Gastroesophageal sphincter (tissue), 4 donors: ENCODE data around the gene SRP9. TPM values are rescaled to one million over a fixed set of nuclear protein-coding genes. Genes with fewer than 3 reads are reported as not detected.

Experiments
- ATAC-seq: fragments of 150-250 bp; one replicate; pipeline ENCODE4 v1.9.1; 2016; ENCODE audit warnings: mild to moderate bottlenecking, moderate library complexity
- H3K27ac ChIP-seq, 4 donors: fragments of 200-600 bp; sonication (generic) in 3 of 4; 1 replicate in 3 of 4; 2 replicates in 1 of 4; pipeline ENCODE4 v1.5.1; 2016 to 2019
- H3K27me3 ChIP-seq: fragments of 200-600 bp; sonication (generic); one replicate; pipeline ENCODE4 v1.5.1; 2019
- H3K36me3 ChIP-seq, 2 donors: fragments of 200-600 bp; sonication (generic); one replicate each; pipeline ENCODE4 v1.5.1; 2019; ENCODE audit warnings: control low read depth in 1 of 2
- H3K4me1 ChIP-seq, 3 donors: fragments of 200-600 bp; sonication (generic); 1 replicate in 2 of 3; 2 replicates in 1 of 3; pipeline ENCODE4 v1.5.1; 2016 to 2019; ENCODE audit warnings: control low read depth in 2 of 3
- H3K4me3 ChIP-seq, 2 donors: fragments of 200-600 bp; sonication (generic); one replicate each; pipeline ENCODE4 v1.5.1; 2019; ENCODE audit warnings: mild to moderate bottlenecking in 1 of 2, moderate library complexity in 1 of 2
- H3K9me3 ChIP-seq, 3 donors: fragments of 200-600 bp; sonication (generic); one replicate each; pipeline ENCODE4 v1.5.1; 2017 to 2019; ENCODE audit warnings: control low read depth in 2 of 3
- EP300 ChIP-seq: sonication (generic); formaldehyde crosslinking; IDR thresholded peaks from one replicate; pipeline ENCODE4 v1.6.1; 2017; ENCODE audit warnings: antibody characterized with exemption, mild to moderate bottlenecking
- POLR2A ChIP-seq, 2 donors: fragments of 450-650 bp; IDR thresholded peaks; one replicate each; pipeline ENCODE4 v1.6.1; 2017; ENCODE audit warnings: antibody characterized with exemption in 2 of 2, mild to moderate bottlenecking in 2 of 2, moderate library complexity in 1 of 2
- POLR2AphosphoS5 ChIP-seq: sonication (generic); formaldehyde crosslinking; IDR thresholded peaks from one replicate; pipeline ENCODE4 v1.6.1; 2017; ENCODE audit warnings: antibody characterized with exemption
- WGBS, 2 donors: methylation state at CpG; one replicate each; pipeline ENCODE4 v1.1.5; 2018; ENCODE audit warnings: low coverage in 1 of 2; 5-methylcytosine and 5-hydroxymethylcytosine counted together
- total RNA-seq, 4 donors: library from RNA; depleted of rRNA; stranded (reverse); fragments of >200 nt; gene quantifications; one replicate each; pipeline ENCODE4 v1.1.0, GENCODE V29; 2016
- TF ChIP-seq, protein P1 (sequence below), 4 experiments: fragments of 200-600 bp in 2 of 4; fragments of 450-650 bp in 2 of 4; sonication (generic) in 1 of 4; IDR thresholded peaks; one replicate each; pipeline ENCODE4 v1.5.1; 2017 to 2019; ENCODE audit warnings: antibody characterized with exemption in 4 of 4, mild to moderate bottlenecking in 2 of 4, moderate library complexity in 2 of 4

Gene SRP9
- total RNA-seq, 4 donors from 2014 or later: 146 to 260 (median 216) TPM

- peaks cover 0 to 24% (median 18%) of the 10 kb centered on the region in 3 donors for H3K4me1 ChIP-seq
- peak overlapping the region in 3 of 4 donors; percentile 67 to 76 (median 70) for H3K27ac ChIP-seq
- no peak for ATAC-seq
- H3K27me3 ChIP-seq: no peaks in the 10 kb centered on the region
- no peak overlapping the region for H3K4me3 ChIP-seq
- no peaks in the 10 kb centered on the region for H3K36me3 ChIP-seq
- 60 to 71% methylated on average over 2 to 7 of the region's 10 CpGs for WGBS, 2 donors
- TF ChIP-seq, protein P1, sequence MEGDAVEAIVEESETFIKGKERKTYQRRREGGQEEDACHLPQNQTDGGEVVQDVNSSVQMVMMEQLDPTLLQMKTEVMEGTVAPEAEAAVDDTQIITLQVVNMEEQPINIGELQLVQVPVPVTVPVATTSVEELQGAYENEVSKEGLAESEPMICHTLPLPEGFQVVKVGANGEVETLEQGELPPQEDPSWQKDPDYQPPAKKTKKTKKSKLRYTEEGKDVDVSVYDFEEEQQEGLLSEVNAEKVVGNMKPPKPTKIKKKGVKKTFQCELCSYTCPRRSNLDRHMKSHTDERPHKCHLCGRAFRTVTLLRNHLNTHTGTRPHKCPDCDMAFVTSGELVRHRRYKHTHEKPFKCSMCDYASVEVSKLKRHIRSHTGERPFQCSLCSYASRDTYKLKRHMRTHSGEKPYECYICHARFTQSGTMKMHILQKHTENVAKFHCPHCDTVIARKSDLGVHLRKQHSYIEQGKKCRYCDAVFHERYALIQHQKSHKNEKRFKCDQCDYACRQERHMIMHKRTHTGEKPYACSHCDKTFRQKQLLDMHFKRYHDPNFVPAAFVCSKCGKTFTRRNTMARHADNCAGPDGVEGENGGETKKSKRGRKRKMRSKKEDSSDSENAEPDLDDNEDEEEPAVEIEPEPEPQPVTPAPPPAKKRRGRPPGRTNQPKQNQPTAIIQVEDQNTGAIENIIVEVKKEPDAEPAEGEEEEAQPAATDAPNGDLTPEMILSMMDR (IDR thresholded peaks at IDR 0.05): no peak
- TF ChIP-seq POLR2A (IDR thresholded peaks at IDR 0.05): no peak
- TF ChIP-seq EP300: no peak
- no peak for TF ChIP-seq POLR2AphosphoS5
- H3K9me3 ChIP-seq: no peaks in the 10 kb centered on the region
Measured at GRCh38 chr1:225736437-225737098, 41.1 kb upstream of the SRP9 start.

DNA sequence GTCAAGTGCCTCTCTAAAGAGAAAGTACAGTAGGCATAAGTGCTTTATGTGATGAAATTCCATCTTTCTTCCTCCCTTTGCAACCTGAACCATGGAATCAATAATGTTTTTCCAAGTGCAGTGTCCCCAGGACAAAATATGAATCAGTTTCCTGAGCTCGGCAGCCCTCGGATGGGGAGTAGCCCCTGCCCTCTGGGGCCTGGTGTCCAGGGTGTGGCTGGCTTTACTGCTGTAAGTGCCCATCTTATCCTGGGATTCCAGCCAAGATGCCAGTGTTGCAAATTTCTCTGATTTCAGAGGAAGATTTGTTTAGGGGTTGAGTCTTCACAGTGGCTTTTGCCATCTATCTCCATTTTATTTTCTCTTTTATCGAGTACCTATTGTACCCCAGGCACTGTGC lies 40.5 kb upstream of the SRP9 start:
- Histone ChIP-seq H3K9me3 (no peaks in the 10 kb centered on the region), H3K4me1 (peaks cover 0 to 24% (median 18%) of the 10 kb centered on the region in 3 donors), H3K36me3 (no peaks in the 10 kb centered on the region), H3K27me3 (no peaks in the 10 kb centered on the region), H3K4me3 (no peak overlapping the region), H3K27ac (no peak overlapping the region)
- ATAC-seq: no peak
- no peak for TF ChIP-seq POLR2AphosphoS5
- TF ChIP-seq, protein P1 (IDR thresholded peaks at IDR 0.05): no peak
- WGBS, 2 donors: 71 to 85% methylated on average over 2 to 3 of the region's 3 CpGs

- TF ChIP-seq, protein P1 (IDR thresholded peaks at IDR 0.05): no peak
- no peak for TF ChIP-seq EP300
- no peak for TF ChIP-seq POLR2AphosphoS5
- no peak for TF ChIP-seq POLR2A (IDR thresholded peaks at IDR 0.05)
- 100% methylated on average over 1 of the region's 3 CpGs; no CpG with 5 or more reads in 1 of the 2 donors for WGBS, 2 donors
Measured at GRCh38 chr1:225737866-225738265, 39.8 kb upstream of the SRP9 start.

GRCh38 chr1:225738763-225739162 lies 38.9 kb upstream of the SRP9 start:
- Histone ChIP-seq H3K4me3 (no peak overlapping the region), H3K27me3 (no peaks in the 10 kb centered on the region), H3K4me1 (peaks cover 0 to 24% (median 18%) of the 10 kb centered on the region in 3 donors), H3K27ac (no peak overlapping the region), H3K36me3 (no peaks in the 10 kb centered on the region), H3K9me3 (no peaks in the 10 kb centered on the region)
- WGBS, 2 donors: 84 to 90% methylated on average over 2 of the region's 2 CpGs
- ATAC-seq: no peak
- TF ChIP-seq EP300 (no peak), POLR2AphosphoS5 (no peak), POLR2A (IDR thresholded peaks at IDR 0.05) (no peak)
- TF ChIP-seq, protein P1 (IDR thresholded peaks at IDR 0.05): no peak

More at GRCh38 chr1:225737866-225738265, 39.8 kb upstream of the SRP9 start:
- Histone ChIP-seq H3K4me3 (no peak overlapping the region), H3K4me1 (peaks cover 0 to 24% (median 18%) of the 10 kb centered on the region in 3 donors), H3K27ac (no peak overlapping the region), H3K27me3 (no peaks in the 10 kb centered on the region), H3K9me3 (no peaks in the 10 kb centered on the region), H3K36me3 (no peaks in the 10 kb centered on the region)
- no peak for ATAC-seq

GRCh38 chr1:225739542-225740107 lies 38.0 kb upstream of the SRP9 start:
- Histone ChIP-seq H3K36me3 (no peaks in the 10 kb centered on the region), H3K27me3 (no peaks in the 10 kb centered on the region), H3K4me3 (no peak overlapping the region), H3K27ac (no peak overlapping the region), H3K9me3 (no peaks in the 10 kb centered on the region), H3K4me1 (peaks cover 0 to 24% (median 18%) of the 10 kb centered on the region in 3 donors)
- no peak for ATAC-seq
- no peak for TF ChIP-seq EP300
- no peak for TF ChIP-seq POLR2AphosphoS5
- TF ChIP-seq POLR2A (IDR thresholded peaks at IDR 0.05): no peak
- TF ChIP-seq, protein P1 (IDR thresholded peaks at IDR 0.05): no peak
- 89 to 100% methylated on average over 2 to 3 of the region's 5 CpGs for WGBS, 2 donors
